HEK293T (cell line): ENCODE measurements around the gene B3GAT2.

Source experiments
- CTBP1 ChIP-seq: fragments of 450-650 bp; IDR thresholded peaks from 2 replicates; pipeline ENCODE4 v1.6.1; 2016; ENCODE audit warnings: borderline replicate concordance
- ELF4 ChIP-seq: fragments of 450-650 bp; IDR thresholded peaks from 2 replicates; pipeline ENCODE4 v1.6.1; 2017; ENCODE audit warnings: antibody characterized with exemption
- PKNOX1 ChIP-seq: fragments of 450-650 bp; IDR thresholded peaks from 2 replicates; pipeline ENCODE4 v1.6.1; 2016
- ZNF384 ChIP-seq: fragments of 450-650 bp; IDR thresholded peaks from 2 replicates; pipeline ENCODE4 v1.6.1; 2016

- TF ChIP-seq PKNOX1 = no peak
- TF ChIP-seq CTBP1 = no peak
- TF ChIP-seq ZNF384 = no peak
- no peak for TF ChIP-seq ELF4
Observed at GRCh38 chr6:70955441-70956190, 1.2 kb downstream of the B3GAT2 start.
